GM12878 (cell line): ENCODE results near the gene ARHGEF10L. TPM values are rescaled to one million over a fixed set of nuclear protein-coding genes. Genes with fewer than 3 reads are reported as not detected.

Experiments used
- ATAC-seq: fragments of 200-7000 bp; cut with Tn5 transposase; 3 replicates; pipeline ENCODE4 v1.9.1; 2020; ENCODE audit warnings: mild to moderate bottlenecking, moderate library complexity
- BruUV-seq: library from RNA; stranded (reverse); fragments of 400-500 nt; replicated peaks from 2 replicates; lab custom pipeline; 2021; lab: Mats Ljungman, UMichigan
- CTCF ChIA-PET: fragments of 300-600 bp; sonication (Branson Sonifier 250); formaldehyde crosslinking; extraction: SDS; loops from one replicate; lab custom pipeline; 2021; ENCODE audit warnings: inconsistent platforms; lab: Yijun Ruan, JAX
- POLR2A ChIA-PET: fragments of 350-600 bp; formaldehyde crosslinking; extraction: SDS; loops from one replicate; lab custom pipeline; 2021; ENCODE audit warnings: inconsistent platforms; lab: Charles Lee
- RAD21 ChIA-PET: fragments of 300-600 bp; sonication (Branson Sonifier 250); formaldehyde crosslinking; loops from one replicate; lab custom pipeline; 2023; ENCODE audit warnings: antibody characterized with exemption; ENCODE audit not compliant: unreplicated experiment; lab: Charles Lee
- SMC1A ChIA-PET: fragments of 300-600 bp; sonication (Branson Sonifier 250); formaldehyde crosslinking; loops from one replicate; lab custom pipeline; 2023; ENCODE audit not compliant: unreplicated experiment, uncharacterized antibody; lab: Charles Lee
- DNase-seq: peaks from one replicate; pipeline ENCODE4 v3.0.0-alpha.2; 2011; ENCODE audit warnings: low read depth, low spot score
- FAIRE-seq: peaks from 3 replicates; lab custom pipeline; 2011; peaks lifted over from hg19 to GRCh38; lab: Jason Lieb, UNC
- H2AFZ ChIP-seq: 2 replicates; pipeline ENCODE4 v1.6.0; 2011; ENCODE audit warnings: low read depth, low read length, control low read depth; ENCODE audit not compliant: control insufficient read depth
- H3K27ac ChIP-seq: 2 replicates; pipeline ENCODE4 v1.5.1; 2011; ENCODE audit warnings: control low read depth; ENCODE audit not compliant: control insufficient read depth, insufficient read depth
- H3K27me3 ChIP-seq, 2 experiments: replicated peaks in 1 of 2; 2 replicates each; pipeline versions ENCODE4 v1.6.0 to v1.6.1; 2011; ENCODE audit warnings: low read length in 1 of 2; ENCODE audit not compliant: control insufficient read depth in 2 of 2, insufficient read depth in 2 of 2
- H3K36me3 ChIP-seq, 2 experiments: 2 replicates each; pipeline ENCODE4 v1.5.1; 2011; ENCODE audit warnings: low read length in 1 of 2; ENCODE audit not compliant: control insufficient read depth in 2 of 2, insufficient read depth in 2 of 2
- H3K4me1 ChIP-seq: 2 replicates; pipeline ENCODE4 v1.6.1; 2011; ENCODE audit warnings: mild to moderate bottlenecking, low read length, moderate library complexity, mixed read lengths; ENCODE audit not compliant: control insufficient read depth, insufficient read depth
- H3K4me2 ChIP-seq: 2 replicates; pipeline ENCODE4 v1.6.0; 2011; ENCODE audit warnings: control low read depth; ENCODE audit not compliant: control insufficient read depth, insufficient read depth
- H3K4me3 ChIP-seq: fragments of 200-600 bp; sonication (generic); 2 replicates; pipeline ENCODE4 v1.5.1; 2016
- H3K79me2 ChIP-seq: 2 replicates; pipeline ENCODE4 v1.6.0; 2011; ENCODE audit warnings: low read length; ENCODE audit not compliant: control insufficient read depth, insufficient read depth
- H3K9ac ChIP-seq: 2 replicates; pipeline ENCODE4 v1.8.0; 2011; ENCODE audit warnings: low read length, control low read depth, mixed read lengths; ENCODE audit not compliant: control insufficient read depth, insufficient read depth
- H3K9me3 ChIP-seq: replicated peaks from 3 replicates; pipeline ENCODE4 v1.5.1; 2011; ENCODE audit warnings: mild to moderate bottlenecking, low read length; ENCODE audit not compliant: control insufficient read depth, insufficient read depth
- H4K20me1 ChIP-seq: 2 replicates; pipeline ENCODE4 v1.6.0; 2011; ENCODE audit not compliant: control insufficient read depth, insufficient read depth
- BHLHE40 ChIP-seq, 2 experiments: fragments of 450-650 bp in 1 of 2; IDR thresholded peaks; 2 replicates each; pipeline ENCODE4 v1.6.1; 2011 to 2017; ENCODE audit warnings: low read depth in 2 of 2, borderline replicate concordance in 1 of 2, improper control_type of control experiment in 1 of 2, low read length in 1 of 2, mild to moderate bottlenecking in 1 of 2
- CBX5 ChIP-seq: sonication (generic); IDR thresholded peaks from 2 replicates; pipeline ENCODE4 v1.6.1; 2016; ENCODE audit warnings: low read depth, moderate library complexity, mild to moderate bottlenecking, inconsistent platforms
- IKZF2 ChIP-seq, 2 experiments: fragments of 450-650 bp; IDR thresholded peaks; 2 replicates each; pipeline ENCODE4 v1.6.1; 2017; ENCODE audit warnings: mild to moderate bottlenecking in 2 of 2, moderate library complexity in 2 of 2
- IRF3 ChIP-seq: fragments of 450-650 bp; IDR thresholded peaks from 2 replicates; pipeline ENCODE4 v1.6.1; 2014; ENCODE audit warnings: mild to moderate bottlenecking
- LARP7 ChIP-seq: fragments of 450-650 bp; IDR thresholded peaks from 2 replicates; pipeline ENCODE4 v1.6.1; 2017; ENCODE audit warnings: mild to moderate bottlenecking
- MAX ChIP-seq: IDR thresholded peaks from 2 replicates; pipeline ENCODE4 v1.6.1; 2012; ENCODE audit warnings: low read depth, low read length, improper control_type of control experiment
- MXI1 ChIP-seq: fragments of 150-350 bp; IDR thresholded peaks from 2 replicates; pipeline ENCODE4 v1.6.1; 2011; ENCODE audit warnings: low read depth, mild to moderate bottlenecking, inconsistent platforms, low read length, improper control_type of control experiment
- NR2F1 ChIP-seq: fragments of 450-650 bp; conservative IDR thresholded peaks from 2 replicates; pipeline ENCODE4 v1.6.1; 2017; ENCODE audit warnings: mild to moderate bottlenecking
- POLR2A ChIP-seq: IDR thresholded peaks from 2 replicates; pipeline ENCODE4 v1.6.1; 2011; ENCODE audit warnings: low read depth, mild to moderate bottlenecking, low read length
- POLR2AphosphoS5 ChIP-seq: IDR thresholded peaks from 2 replicates; pipeline ENCODE4 v1.6.1; 2011; ENCODE audit warnings: mild to moderate bottlenecking, low read length, inconsistent platforms
- RBBP5 ChIP-seq: fragments of 200-600 bp; sonication (generic); conservative IDR thresholded peaks from 2 replicates; pipeline ENCODE4 v1.6.1; 2016
- SIX5 ChIP-seq: IDR thresholded peaks from 2 replicates; pipeline ENCODE4 v1.6.1; 2011; ENCODE audit warnings: mild to moderate bottlenecking, low read depth, low read length, moderate library complexity; ENCODE audit not compliant: severe bottlenecking
- SMC3 ChIP-seq: IDR thresholded peaks from 2 replicates; pipeline ENCODE4 v1.6.1; 2011; ENCODE audit warnings: low read length, improper control_type of control experiment, borderline replicate concordance
- SUPT20H ChIP-seq: IDR thresholded peaks from 2 replicates; pipeline ENCODE4 v1.6.1; 2011; ENCODE audit warnings: low read depth, mild to moderate bottlenecking, low read length, moderate library complexity, borderline replicate concordance; ENCODE audit not compliant: control insufficient read depth
- TCF12 ChIP-seq: IDR thresholded peaks from 2 replicates; pipeline ENCODE4 v1.6.1; 2011; ENCODE audit warnings: low read depth, mild to moderate bottlenecking, low read length
- whole genome bisulfite sequencing: methylation state at CpG from one replicate; pipeline ENCODE4 v1.1.6; 2016; ENCODE audit warnings: low lambda C conversion rate; ENCODE audit not compliant: insufficient replicate concordance, insufficient coverage; ENCODE audit errors: missing lambda C conversion rate; 5-methylcytosine and 5-hydroxymethylcytosine counted together
- in situ Hi-C: fragments of 300-500 bp; cut with MboI; formaldehyde crosslinking; loops from 9 replicates; pipeline ENCODE4 v1.14.3; 2018; ENCODE audit warnings: mixed read lengths
- intact Hi-C: fragments of 100-400 bp; cut with micrococcal nuclease; formaldehyde crosslinking; loops from one replicate; pipeline ENCODE4 v1.14.2; 2022; ENCODE audit not compliant: unreplicated experiment
- polyA plus RNA-seq, 11 experiments: library from polyadenylated mRNA; depleted of rRNA in 4 of 11; unstranded in 6 of 11; stranded (reverse) in 5 of 11; fragments of >200 nt; fragmentation: Nextera tagmentation in 4 of 11; fragmentation: Illumina TruSeq in 1 of 11; extraction: Ambion mirVana in 4 of 11; extraction: Trizol in 1 of 11; gene quantifications; 1 replicate in 1 of 11; 2 replicates in 10 of 11; pipeline versions ENCODE4 v1.2.1 to v1.2.3, GENCODE V29; 2011 to 2016; ENCODE audit warnings: inconsistent platforms in 2 of 11, missing spikeins in 2 of 11, low read depth in 1 of 11
- total RNA-seq, 4 experiments: library from RNA; depleted of rRNA in 3 of 4; stranded (reverse); fragments of >200 nt in 3 of 4; fragmentation: Illumina TruSeq in 1 of 4; extraction: Trizol in 1 of 4; gene quantifications; 2 replicates each; pipeline versions ENCODE4 v1.2.1 to v1.2.3, GENCODE V29; 2013 to 2021

Gene ARHGEF10L
- total and polyA plus RNA-seq, 10 of the 15 experiments (the other 5 are each of a cell fraction or from before 2014, with no cell fraction given): 0.05 to 0.94 (median 0.28) TPM; not detected in 2

GRCh38 chr1:17606826-17607440 is 67.4 kb downstream of the ARHGEF10L start (continued):
- TF ChIP-seq IRF3: no peak
- 0 out of 2 replicates have a peak, but pooled peaks have one; percentile 40 for TF ChIP-seq MAX
- TF ChIP-seq TCF12: no peak
- TF ChIP-seq MXI1: 0 out of 2 replicates have a peak, but pooled peaks have one; percentile 24
- TF ChIP-seq BHLHE40 (IDR thresholded peaks at IDR 0.05; ENCODE audit: borderline replicate concordance in 1 of 2, low read depth in 2 of 2, low read length in 1 of 2): peak; percentile 56 to 67; a peak in 3 of 4 replicates
- 0 out of 2 replicates have a peak, but pooled peaks have one; percentile 47 for TF ChIP-seq LARP7

- intact Hi-C loops (loop anchor here (2.0 kb wide), 1 partner anchor 113 kb away; no protein-coding TSS in a partner anchor), in situ Hi-C loops (loop anchor here (10.0 kb wide), 1 partner anchor 103 kb away; no protein-coding TSS in a partner anchor)
- Histone ChIP-seq H3K27me3 (no peaks in the 10 kb centered on the region; a peak in 2 of 4 replicates), H3K9me3 (no peaks in the 10 kb centered on the region), H3K4me1 (no peaks in the 10 kb centered on the region), H3K27ac (no peak overlapping the region), H4K20me1 (no peaks in the 10 kb centered on the region), H3K4me2 (no peak overlapping the region), H3K79me2 (no peaks in the 10 kb centered on the region), H3K4me3 (no peak overlapping the region), H2AFZ (no peak overlapping the region), H3K36me3 (no peaks in the 10 kb centered on the region), H3K9ac (no peak overlapping the region)
- CTCF ChIA-PET: interaction anchor here (0.7 to 9.7 kb wide), 23 partner anchors 10 to 118 kb away, joined by 3 to 255 read pairs (median 7); no protein-coding TSS in a partner anchor
- ATAC-seq (no peak), FAIRE-seq (no peak), DNase-seq (no peak)
- WGBS: 43% methylated on average over 22 of the region's 34 CpGs
- BruUV-seq: no TSS peak
- RAD21 ChIA-PET: interaction anchor here (0.9 to 3.9 kb wide), 12 partner anchors 10 to 114 kb away, joined by 3 to 118 read pairs (median 6); no protein-coding TSS in a partner anchor
- SMC1A ChIA-PET: interaction anchor here (0.9 to 5.9 kb wide), 9 partner anchors 23 to 156 kb away, joined by 3 to 88 read pairs (median 4); no protein-coding TSS in a partner anchor
- POLR2A ChIA-PET: interaction anchor here (1.3 kb wide), 1 partner anchor 105 kb away, joined by 5 read pairs; no protein-coding TSS in a partner anchor
- TF ChIP-seq SUPT20H (no peak), CBX5 (no peak), IKZF2 (IDR thresholded peaks at IDR 0.05) (no peak), SIX5 (no peak), SMC3 (no peak), POLR2AphosphoS5 (no peak), TCF12 (no peak), POLR2A (no peak), RBBP5 (no peak), MAX (no peak), NR2F1 (no peak)
Observed at GRCh38 chr1:17607644-17608581, 68.4 kb downstream of the ARHGEF10L start.
